Skeletal muscle tissue (tissue), 4 donors: ENCODE data around the gene ENO1. TPM values are rescaled to one million over a fixed set of nuclear protein-coding genes. Genes with fewer than 3 reads are reported as not detected.
"Not testable (repeated sequence)": the region's sequence is repeated elsewhere in the genome, so short reads cannot be mapped to it uniquely, and the experiment has no call there.

Experiments used
- H3K27ac ChIP-seq: one replicate; pipeline ENCODE4 v1.7.0; 2013; ENCODE audit warnings: mild to moderate bottlenecking, low read depth, low read length, inconsistent platforms
- H3K27me3 ChIP-seq, 3 donors: one replicate each; pipeline ENCODE4 v1.7.0; 2013; ENCODE audit warnings: low read length in 3 of 3; ENCODE audit not compliant: control insufficient read depth in 3 of 3, insufficient read depth in 3 of 3
- H3K36me3 ChIP-seq, 3 donors: one replicate each; pipeline ENCODE4 v1.7.0; 2013; ENCODE audit warnings: low read length in 3 of 3; ENCODE audit not compliant: control insufficient read depth in 3 of 3, insufficient read depth in 3 of 3
- H3K4me1 ChIP-seq, 3 donors: one replicate each; pipeline ENCODE4 v1.7.0; 2013; ENCODE audit warnings: low read length in 3 of 3, mild to moderate bottlenecking in 3 of 3; ENCODE audit not compliant: control insufficient read depth in 3 of 3, insufficient read depth in 3 of 3
- H3K4me3 ChIP-seq, 3 donors: one replicate each; pipeline ENCODE4 v1.7.0; 2013; ENCODE audit warnings: low read length in 3 of 3
- H3K9ac ChIP-seq, 3 donors: one replicate each; pipeline ENCODE4 v1.7.0; 2013; ENCODE audit warnings: low read length in 3 of 3, mild to moderate bottlenecking in 3 of 3, moderate library complexity in 2 of 3, low read depth in 1 of 3
- H3K9me3 ChIP-seq, 3 donors: one replicate each; pipeline ENCODE4 v1.7.0; 2013; ENCODE audit warnings: low read length in 3 of 3; ENCODE audit not compliant: control insufficient read depth in 3 of 3
- total RNA-seq: library from RNA; depleted of rRNA; stranded (reverse); fragments of >200 nt; gene quantifications from one replicate; pipeline ENCODE4 v1.2.3, GENCODE V29; 2014
- donor health status: Osteomylitis.

ENO1 gene
- total RNA-seq: 320 TPM

GRCh38 chr1:8878448-8878697, at the start of gene ENO1:
ENO1 (minus strand) TSS chr1:8878686; CDS start chr1:8874908, 3,778 bp downstream.
- no peaks in the 10 kb centered on the region for H3K27me3 ChIP-seq
- H3K4me3 ChIP-seq: peak within 1 kb of the TSS; percentile 81 to 97 (median 93)
- peaks cover 34 to 43% (median 42%) of the 10 kb centered on the region in 3 donors for H3K4me1 ChIP-seq
- H3K9me3 ChIP-seq: no peaks in the 10 kb centered on the region
- H3K27ac ChIP-seq: peak within 1 kb of the TSS; percentile 99
- H3K36me3 ChIP-seq: peaks cover 3 to 13% (median 11%) of the 10 kb centered on the region in 3 donors
- peak within 1 kb of the TSS; percentile 94 to 96 (median 96) for H3K9ac ChIP-seq

DNA sequence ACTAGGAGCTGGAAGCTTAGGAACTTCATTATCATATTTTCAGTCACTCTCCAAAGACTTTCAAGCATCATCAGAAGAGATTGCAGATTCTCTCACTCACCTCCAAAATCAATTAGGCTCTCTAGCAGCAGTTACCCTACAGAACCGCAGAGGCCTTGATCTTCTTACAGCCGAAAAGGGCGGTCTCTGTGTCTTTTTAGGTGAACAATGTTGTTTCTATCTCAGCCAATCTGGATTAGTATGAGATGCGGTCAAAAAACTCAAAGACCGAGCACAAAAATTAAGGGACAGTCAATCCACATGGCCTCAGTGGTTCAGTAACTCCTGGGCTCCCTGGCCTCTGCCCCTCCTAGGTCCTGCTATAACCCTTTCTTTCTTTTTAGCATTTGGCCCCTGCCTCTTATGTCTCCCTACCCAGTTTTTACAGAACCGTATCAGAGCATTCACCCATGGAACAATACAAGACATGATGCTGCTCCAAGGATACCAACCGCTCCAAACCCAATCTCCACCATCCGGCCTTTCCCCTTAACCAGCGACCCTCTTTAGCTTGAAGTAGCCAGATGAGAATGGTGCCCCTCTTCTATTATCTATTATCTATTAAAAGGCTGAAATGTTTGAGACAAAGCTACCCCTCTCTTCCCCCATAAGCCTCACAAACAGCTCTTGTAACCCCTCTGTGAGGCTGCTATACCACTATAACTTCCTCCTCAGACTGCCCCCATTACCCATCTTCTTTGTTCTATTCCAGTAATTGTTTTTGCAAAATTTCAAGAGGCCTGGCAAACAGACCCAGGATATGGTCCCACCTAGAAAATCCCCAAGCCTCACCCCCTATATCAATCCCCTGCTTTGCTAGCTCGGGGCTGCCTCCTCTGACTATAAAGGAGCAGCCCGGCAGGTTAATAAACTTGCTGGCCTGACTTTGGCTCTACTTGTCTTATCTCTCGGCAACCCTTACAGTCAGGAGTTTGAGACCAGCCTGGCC, 48.5 kb upstream of the ENO1 start:
- Histone ChIP-seq H3K4me3 (no peak overlapping the region), H3K27ac (no peak overlapping the region), H3K27me3 (peaks cover 0 to 5% (median 0%) of the 10 kb centered on the region in 3 donors), H3K9me3 (no peaks in the 10 kb centered on the region), H3K36me3 (no peaks in the 10 kb centered on the region), H3K9ac (no peak overlapping the region), H3K4me1 (no peaks in the 10 kb centered on the region)

DNA sequence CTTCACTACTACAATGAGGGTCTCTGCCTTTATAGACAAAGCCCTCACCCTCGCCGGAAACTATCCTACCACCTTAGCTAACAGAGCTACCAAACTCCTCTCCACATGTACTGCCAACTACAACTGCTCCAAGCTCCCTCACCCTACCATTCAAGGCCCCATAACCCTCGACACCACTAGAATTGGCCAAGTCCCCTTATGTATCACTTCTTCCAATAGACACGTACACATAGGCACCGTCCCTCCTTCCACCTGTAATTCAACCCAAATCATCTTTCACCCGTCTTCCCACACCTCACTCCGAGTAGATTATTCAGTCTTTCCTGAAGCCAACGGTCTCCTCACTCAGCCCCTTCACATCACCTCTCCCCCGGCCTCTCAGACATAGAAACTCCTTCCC, 47.5 kb upstream of the ENO1 start:
- Histone ChIP-seq H3K36me3 (no peaks in the 10 kb centered on the region), H3K4me1 (no peaks in the 10 kb centered on the region), H3K9ac (no peak overlapping the region), H3K4me3 (no peak overlapping the region), H3K9me3 (no peaks in the 10 kb centered on the region), H3K27me3 (peaks cover 0 to 5% (median 0%) of the 10 kb centered on the region in 3 donors), H3K27ac (no peak overlapping the region)

DNA sequence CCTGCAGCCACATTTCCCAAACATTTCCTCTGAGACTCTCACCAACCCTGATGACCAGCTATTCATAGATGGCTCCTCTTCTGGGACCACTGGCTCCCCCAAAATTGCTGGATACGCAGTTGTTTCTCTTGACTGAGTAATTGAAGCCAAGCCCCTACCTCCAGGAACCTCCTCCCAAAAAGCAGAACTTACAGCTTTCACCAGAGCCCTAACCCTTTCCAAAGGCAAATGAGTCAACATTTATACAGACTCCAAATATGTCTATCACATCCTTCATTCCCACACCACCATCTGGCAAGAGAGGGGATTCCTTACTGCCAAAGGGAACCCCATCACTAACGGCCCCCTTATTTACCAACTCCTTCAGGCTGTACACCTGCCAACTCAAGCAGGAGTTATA, 46.9 kb upstream of the ENO1 start:
- H3K9ac ChIP-seq: no peak overlapping the region
- H3K27ac ChIP-seq: no peak overlapping the region
- no peaks in the 10 kb centered on the region for H3K4me1 ChIP-seq
- H3K27me3 ChIP-seq: peaks cover 0 to 5% (median 0%) of the 10 kb centered on the region in 3 donors
- H3K36me3 ChIP-seq: no peaks in the 10 kb centered on the region
- H3K4me3 ChIP-seq: no peak overlapping the region
- no peaks in the 10 kb centered on the region for H3K9me3 ChIP-seq

GRCh38 chr1:8922962-8923361, 44.5 kb upstream of the ENO1 start:
- Histone ChIP-seq H3K36me3 (no peaks in the 10 kb centered on the region), H3K27me3 (peaks cover 0 to 5% (median 0%) of the 10 kb centered on the region in 3 donors), H3K4me3 (no peak overlapping the region), H3K9ac (no peak overlapping the region), H3K4me1 (no peaks in the 10 kb centered on the region), H3K27ac (no peak overlapping the region), H3K9me3 (no peaks in the 10 kb centered on the region)

GRCh38 chr1:8917536-8917935, 39.0 kb upstream of the ENO1 start:
- not testable (repeated sequence) for H3K9me3 ChIP-seq, H3K27me3 ChIP-seq, H3K9ac ChIP-seq, H3K4me1 ChIP-seq, H3K27ac ChIP-seq, H3K36me3 ChIP-seq, H3K4me3 ChIP-seq

DNA sequence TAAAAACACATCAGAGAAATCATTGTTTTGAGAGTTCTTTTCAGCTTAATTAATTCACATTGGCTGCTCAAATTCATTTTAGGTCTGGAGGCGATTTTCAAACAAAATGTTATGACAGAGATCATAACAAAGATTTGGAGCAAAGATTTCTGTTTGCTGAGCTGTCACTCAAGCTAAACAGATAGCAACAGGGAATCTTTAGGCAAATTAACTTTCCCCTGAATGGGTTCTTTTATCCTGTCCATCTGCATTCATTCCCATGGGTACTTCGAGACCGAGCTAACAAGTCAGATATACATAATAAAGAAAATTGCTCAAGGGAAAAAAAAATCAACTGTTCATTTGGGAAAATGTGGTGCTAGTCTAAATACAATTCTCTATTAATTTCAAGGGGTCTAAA, 37.0 kb upstream of the ENO1 start:
- no peak overlapping the region for H3K4me3 ChIP-seq
- H3K4me1 ChIP-seq: no peaks in the 10 kb centered on the region
- H3K9ac ChIP-seq: no peak overlapping the region
- H3K9me3 ChIP-seq: no peaks in the 10 kb centered on the region
- H3K27ac ChIP-seq: no peak overlapping the region
- no peaks in the 10 kb centered on the region for H3K27me3 ChIP-seq
- no peaks in the 10 kb centered on the region for H3K36me3 ChIP-seq

- Histone ChIP-seq H3K27me3 (no peaks in the 10 kb centered on the region), H3K27ac (no peak overlapping the region), H3K9ac (no peak overlapping the region), H3K4me1 (no peaks in the 10 kb centered on the region), H3K4me3 (no peak overlapping the region), H3K36me3 (no peaks in the 10 kb centered on the region), H3K9me3 (no peaks in the 10 kb centered on the region)
Measured at GRCh38 chr1:8914466-8914865, 36.0 kb upstream of the ENO1 start.

DNA sequence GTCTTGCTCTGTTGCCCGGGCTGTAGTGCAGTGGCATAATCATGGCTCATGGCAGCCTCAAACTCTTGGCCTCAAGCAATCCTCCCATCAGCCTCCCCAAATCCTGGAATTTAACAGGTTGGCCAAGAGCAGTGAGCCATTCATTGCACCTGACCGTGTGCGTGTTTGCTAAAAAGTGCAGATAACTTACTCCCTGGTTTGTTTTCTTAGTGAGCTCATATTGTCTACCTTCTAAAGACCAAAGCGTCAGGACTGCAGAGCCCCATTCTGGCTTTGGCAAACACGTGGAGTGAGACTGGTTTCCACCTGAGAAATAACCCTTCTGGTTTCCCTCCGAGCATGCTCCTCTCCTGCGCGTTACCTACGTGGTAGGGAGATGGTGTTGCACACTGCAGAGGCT, 35.0 kb upstream of the ENO1 start:
- no peak overlapping the region for H3K9ac ChIP-seq
- no peaks in the 10 kb centered on the region for H3K9me3 ChIP-seq
- H3K27me3 ChIP-seq: no peaks in the 10 kb centered on the region
- no peak overlapping the region for H3K27ac ChIP-seq
- H3K36me3 ChIP-seq: no peaks in the 10 kb centered on the region
- no peaks in the 10 kb centered on the region for H3K4me1 ChIP-seq
- no peak overlapping the region for H3K4me3 ChIP-seq

- Histone ChIP-seq H3K9ac (no peak overlapping the region), H3K27me3 (no peaks in the 10 kb centered on the region), H3K36me3 (no peaks in the 10 kb centered on the region), H3K9me3 (no peaks in the 10 kb centered on the region), H3K4me3 (no peak overlapping the region), H3K27ac (no peak overlapping the region), H3K4me1 (no peaks in the 10 kb centered on the region)
Measured at GRCh38 chr1:8911416-8912309, 33.2 kb upstream of the ENO1 start.
